Kidney epithelial cell (primary cell): ENCODE data around the gene DMRT1. TPM values are rescaled to one million over a fixed set of nuclear protein-coding genes. Genes with fewer than 3 reads are reported as not detected.

Source experiments
- DNase-seq: peaks from one replicate; pipeline ENCODE4 v3.0.0-alpha.2; 2010; ENCODE audit warnings: low read depth
- H3K27me3 ChIP-seq: 2 replicates; pipeline ENCODE4 v1.6.0; 2011; ENCODE audit warnings: low read length; ENCODE audit not compliant: control insufficient read depth, insufficient read depth
- H3K36me3 ChIP-seq: 2 replicates; pipeline ENCODE4 v1.5.1; 2011; ENCODE audit warnings: low read length; ENCODE audit not compliant: control insufficient read depth, insufficient read depth
- H3K4me3 ChIP-seq: 2 replicates; pipeline ENCODE4 v1.5.1; 2011; ENCODE audit warnings: low read depth, mild to moderate bottlenecking, control low read depth, low read length
- total RNA-seq: library from RNA; depleted of rRNA; stranded (reverse); fragments of >200 nt; gene quantifications from 2 replicates; pipeline ENCODE4 v1.2.3, GENCODE V29; 2015
- TF ChIP-seq, protein P1 (sequence below): IDR thresholded peaks from 2 replicates; pipeline ENCODE4 v1.5.1; 2011; ENCODE audit warnings: mild to moderate bottlenecking, moderate library complexity, low read length, control low read depth, inconsistent platforms; ENCODE audit not compliant: insufficient read depth, poor library complexity, severe bottlenecking

DMRT1 gene
- total RNA-seq, 1 donor from 2014 or later, result 0.08 TPM

GRCh38 chr9:969310-970150 is 128.0 kb downstream of the DMRT1 start:
- Histone ChIP-seq H3K36me3 (no peaks in the 10 kb centered on the region), H3K27me3 (peaks cover 48% of the 10 kb centered on the region), H3K4me3 (no peak overlapping the region)
- TF ChIP-seq, protein P1, sequence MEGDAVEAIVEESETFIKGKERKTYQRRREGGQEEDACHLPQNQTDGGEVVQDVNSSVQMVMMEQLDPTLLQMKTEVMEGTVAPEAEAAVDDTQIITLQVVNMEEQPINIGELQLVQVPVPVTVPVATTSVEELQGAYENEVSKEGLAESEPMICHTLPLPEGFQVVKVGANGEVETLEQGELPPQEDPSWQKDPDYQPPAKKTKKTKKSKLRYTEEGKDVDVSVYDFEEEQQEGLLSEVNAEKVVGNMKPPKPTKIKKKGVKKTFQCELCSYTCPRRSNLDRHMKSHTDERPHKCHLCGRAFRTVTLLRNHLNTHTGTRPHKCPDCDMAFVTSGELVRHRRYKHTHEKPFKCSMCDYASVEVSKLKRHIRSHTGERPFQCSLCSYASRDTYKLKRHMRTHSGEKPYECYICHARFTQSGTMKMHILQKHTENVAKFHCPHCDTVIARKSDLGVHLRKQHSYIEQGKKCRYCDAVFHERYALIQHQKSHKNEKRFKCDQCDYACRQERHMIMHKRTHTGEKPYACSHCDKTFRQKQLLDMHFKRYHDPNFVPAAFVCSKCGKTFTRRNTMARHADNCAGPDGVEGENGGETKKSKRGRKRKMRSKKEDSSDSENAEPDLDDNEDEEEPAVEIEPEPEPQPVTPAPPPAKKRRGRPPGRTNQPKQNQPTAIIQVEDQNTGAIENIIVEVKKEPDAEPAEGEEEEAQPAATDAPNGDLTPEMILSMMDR, result peak; percentile 30
- no peak for DNase-seq

- Histone ChIP-seq H3K27me3 (peaks cover 56% of the 10 kb centered on the region), H3K4me3 (no peak overlapping the region), H3K36me3 (no peaks in the 10 kb centered on the region)
- TF ChIP-seq, protein P1, result no peak
- no peak for DNase-seq
Observed at GRCh38 chr9:970151-970996, 128.9 kb downstream of the DMRT1 start.

DNA sequence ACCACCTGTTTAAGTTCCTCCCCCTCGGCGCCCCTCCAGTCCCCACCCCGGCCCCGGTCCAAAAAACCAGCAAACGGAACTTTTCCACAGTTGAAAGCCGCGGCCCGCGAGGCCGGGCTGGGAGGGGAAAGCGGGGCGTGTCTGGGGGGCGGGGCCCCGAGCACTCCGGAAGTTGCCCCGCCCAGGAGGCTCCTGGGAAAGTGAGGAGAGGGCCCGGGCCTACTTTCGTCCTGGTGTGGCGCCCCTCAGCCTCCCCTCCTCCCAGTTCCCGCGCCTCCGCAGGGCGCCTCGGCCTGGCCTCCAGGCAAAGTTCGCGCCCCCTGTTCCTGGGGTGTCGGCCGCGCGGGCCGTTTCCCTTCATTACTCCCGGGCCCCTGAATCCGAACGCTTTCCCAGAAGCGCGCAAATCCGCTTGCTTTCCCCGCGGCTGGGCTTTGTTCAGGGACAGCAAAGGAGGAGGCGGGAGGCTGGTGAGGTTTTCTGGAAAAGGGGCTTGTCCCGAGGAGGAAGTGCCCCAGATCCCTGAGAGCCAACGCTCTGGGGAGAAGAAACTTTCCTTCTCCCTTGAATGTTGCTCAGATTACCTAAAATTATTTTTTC is 130.5 kb downstream of the DMRT1 start:
- Histone ChIP-seq H3K4me3 (peak overlapping the region; percentile 17), H3K36me3 (no peaks in the 10 kb centered on the region), H3K27me3 (peaks cover 70% of the 10 kb centered on the region)
- TF ChIP-seq, protein P1, result no peak
- DNase-seq, result no peak

- H3K4me3 ChIP-seq, result no peak overlapping the region
- no peak for DNase-seq
- no peaks in the 10 kb centered on the region for H3K36me3 ChIP-seq
- H3K27me3 ChIP-seq, result peaks cover 75% of the 10 kb centered on the region
- TF ChIP-seq, protein P1, result no peak
Observed at GRCh38 chr9:972501-973294, 131.2 kb downstream of the DMRT1 start.

GRCh38 chr9:973295-973834 is 131.9 kb downstream of the DMRT1 start:
- no peak for DNase-seq
- Histone ChIP-seq H3K4me3 (no peak overlapping the region), H3K36me3 (no peaks in the 10 kb centered on the region), H3K27me3 (peaks cover 80% of the 10 kb centered on the region)
- TF ChIP-seq, protein P1, result no peak
